Fibroblast of gingiva (primary cell): Measurements from ENCODE around the gene CHRM2.

Experiments used
- DNase-seq: peaks from one replicate; pipeline ENCODE4 v3.0.0-alpha.2; 2011; ENCODE audit warnings: low read depth

CHRM2 gene

DNA sequence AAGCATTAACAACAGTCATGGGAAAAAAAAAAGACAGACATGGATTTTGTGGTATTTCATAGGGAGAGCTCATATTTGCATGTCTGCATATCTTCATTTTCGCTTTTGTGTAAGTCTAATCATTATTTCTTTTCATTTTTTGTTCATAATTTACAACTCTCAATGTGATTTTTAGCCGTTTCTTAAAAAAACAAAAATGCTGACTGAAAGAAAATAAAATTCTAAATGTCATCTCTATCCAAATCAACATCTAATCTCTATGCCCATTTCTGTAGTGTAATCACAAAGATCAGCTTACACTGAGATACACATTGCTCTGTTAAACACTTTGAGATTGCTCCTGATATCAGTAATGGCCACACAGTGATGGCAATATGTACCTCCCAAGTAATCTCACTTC lies 29.2 kb downstream of the CHRM2 start:
- DNase-seq = no peak

DNA sequence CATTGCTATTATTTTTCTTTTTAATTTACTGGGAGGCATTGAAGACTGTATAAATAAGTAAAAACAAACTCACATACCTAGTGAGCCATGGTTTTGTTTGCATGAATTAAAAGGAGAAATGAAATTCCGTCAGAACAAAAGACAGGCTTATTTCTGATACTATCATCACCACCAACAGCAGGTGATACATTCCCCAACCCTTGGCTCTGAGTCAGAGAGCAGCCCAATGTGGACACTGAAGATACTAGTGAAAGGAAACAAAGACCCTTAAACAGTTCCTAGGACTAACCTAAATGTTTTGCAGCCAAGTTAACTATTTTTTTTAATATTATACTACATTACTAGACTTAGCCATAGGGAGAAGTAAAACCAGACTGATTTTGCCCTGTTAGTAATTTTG lies 31.6 kb downstream of the CHRM2 start:
- no peak for DNase-seq

DNA sequence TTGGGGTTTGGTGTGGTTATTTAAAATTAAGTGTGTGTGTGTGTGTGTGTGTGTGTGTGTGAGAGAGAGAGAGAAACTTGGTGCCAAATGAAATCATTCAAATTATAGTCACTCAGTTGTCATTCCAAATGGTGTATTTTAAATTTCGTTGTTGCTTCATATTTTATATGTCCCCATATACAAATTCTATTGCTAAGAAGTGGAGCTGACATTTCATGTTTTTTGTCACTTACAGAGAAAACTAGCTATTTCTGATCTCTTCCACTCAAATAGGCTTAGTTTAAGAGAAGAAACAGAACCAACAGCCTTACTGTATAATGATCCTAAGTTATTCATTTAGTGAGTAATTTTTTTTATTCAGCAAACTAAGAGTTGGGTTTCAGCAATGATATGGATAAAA lies 42.3 kb downstream of the CHRM2 start:
- DNase-seq = no peak

- peak; percentile 3 for DNase-seq
Measured at GRCh38 chr7:136911344-136911743, 42.9 kb downstream of the CHRM2 start.

- no peak for DNase-seq
Measured at GRCh38 chr7:136912339-136912738, 43.9 kb downstream of the CHRM2 start.

DNA sequence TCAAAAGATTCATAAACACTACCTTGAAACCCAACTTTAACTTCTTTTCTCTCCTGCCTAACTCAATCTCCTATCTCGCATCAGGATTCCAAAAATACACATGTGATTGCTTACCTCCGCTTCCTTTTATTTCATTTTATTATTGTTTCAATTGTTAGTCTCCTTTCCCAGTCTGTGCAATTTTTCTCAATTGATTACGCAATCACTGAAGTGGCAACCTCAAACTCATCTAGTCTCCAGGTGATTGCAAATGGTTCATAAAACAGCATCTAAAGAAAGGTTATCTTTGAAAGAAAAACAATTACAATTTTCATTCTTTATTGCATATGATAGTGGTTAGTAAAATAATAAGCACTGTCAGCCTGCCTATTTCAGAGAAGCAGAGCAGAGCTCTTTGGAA lies 45.6 kb downstream of the CHRM2 start:
- DNase-seq = no peak

DNA sequence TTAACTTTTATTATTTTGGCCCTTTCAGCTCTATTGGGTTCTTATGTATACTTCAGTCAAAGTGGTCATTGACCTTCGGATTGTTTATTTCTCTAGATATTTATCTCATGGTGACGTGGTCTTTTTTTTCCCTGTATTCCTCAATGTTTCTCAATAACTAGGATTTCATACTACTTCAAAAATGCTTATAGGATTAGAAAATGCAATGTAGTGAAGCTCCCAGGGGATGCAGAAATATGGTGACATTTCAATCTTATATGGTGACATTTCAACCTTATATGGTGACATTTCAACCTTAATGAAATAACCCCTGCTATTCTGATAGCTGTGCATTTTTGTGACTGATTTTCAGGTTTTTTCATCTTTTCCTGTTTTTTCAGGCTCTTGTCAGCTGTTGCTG lies 51.4 kb downstream of the CHRM2 start:
- no peak for DNase-seq

DNA sequence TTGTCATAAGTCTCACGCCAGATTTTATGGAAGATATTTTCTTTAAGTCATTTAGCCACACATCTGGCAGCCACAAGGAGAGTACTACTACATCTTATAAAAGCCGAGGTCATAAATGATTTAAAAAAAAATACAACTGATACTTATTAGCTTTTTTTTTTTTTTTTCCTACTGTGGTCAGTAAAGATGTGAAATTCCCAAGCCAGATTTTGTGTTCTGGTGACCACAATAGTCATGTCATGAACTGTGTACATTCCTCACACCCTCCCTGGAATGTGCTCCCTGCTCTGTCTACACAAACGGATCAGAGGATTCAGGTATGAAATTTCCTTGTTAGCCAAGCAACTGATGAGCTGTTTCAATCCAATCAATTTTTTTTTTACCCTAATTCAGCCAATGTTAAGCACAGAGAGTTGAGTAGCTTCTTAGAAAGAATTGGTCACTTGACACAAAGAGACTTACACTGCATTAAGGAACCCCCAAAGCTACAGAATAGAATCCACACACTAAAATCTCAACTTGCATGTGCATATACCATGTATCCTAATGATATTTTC lies 54.7 kb downstream of the CHRM2 start:
- peak; percentile 71 for DNase-seq

DNA sequence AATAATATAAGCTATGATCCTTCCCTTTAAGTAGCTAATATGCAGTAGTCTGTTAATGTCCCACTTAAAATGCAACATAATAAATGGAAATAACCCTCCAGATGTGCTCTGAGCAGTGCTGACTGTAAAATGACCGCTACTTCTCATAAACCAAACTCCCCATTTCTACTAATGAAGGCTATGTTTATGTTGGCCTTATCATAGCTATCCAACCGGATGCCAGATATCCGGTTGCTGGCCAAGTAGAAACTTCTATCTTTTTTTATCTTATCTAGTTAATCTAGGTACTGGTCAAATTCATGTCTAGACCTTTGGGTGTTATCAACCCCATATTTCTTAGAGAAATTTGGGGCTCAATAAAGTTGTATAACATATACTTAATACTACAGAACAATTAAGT lies 56.6 kb downstream of the CHRM2 start:
- DNase-seq = no peak

DNA sequence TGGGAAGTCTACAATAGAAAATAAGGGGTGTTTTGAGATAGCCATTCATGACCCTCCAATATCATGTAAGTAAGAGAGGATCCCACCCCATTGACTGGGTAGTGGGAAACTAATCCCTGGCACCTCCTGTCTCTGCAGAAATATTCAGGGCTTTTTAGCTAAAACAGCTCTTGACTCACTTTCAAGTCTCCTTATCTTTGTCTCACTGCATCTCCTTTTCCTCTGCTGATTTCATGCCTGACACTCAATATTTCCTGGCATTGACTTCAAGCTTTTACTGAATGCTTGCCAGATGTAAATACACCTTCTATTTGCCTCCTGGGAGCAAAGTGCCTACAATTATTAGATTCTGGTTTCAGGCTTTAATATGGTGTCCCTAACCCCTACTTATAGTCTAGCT lies 57.1 kb downstream of the CHRM2 start:
- no peak for DNase-seq

- DNase-seq = no peak
Measured at GRCh38 chr7:136931169-136931867, 62.9 kb downstream of the CHRM2 start.

- DNase-seq = no peak
Measured at GRCh38 chr7:136937436-136937835, 69.0 kb downstream of the CHRM2 start.

DNA sequence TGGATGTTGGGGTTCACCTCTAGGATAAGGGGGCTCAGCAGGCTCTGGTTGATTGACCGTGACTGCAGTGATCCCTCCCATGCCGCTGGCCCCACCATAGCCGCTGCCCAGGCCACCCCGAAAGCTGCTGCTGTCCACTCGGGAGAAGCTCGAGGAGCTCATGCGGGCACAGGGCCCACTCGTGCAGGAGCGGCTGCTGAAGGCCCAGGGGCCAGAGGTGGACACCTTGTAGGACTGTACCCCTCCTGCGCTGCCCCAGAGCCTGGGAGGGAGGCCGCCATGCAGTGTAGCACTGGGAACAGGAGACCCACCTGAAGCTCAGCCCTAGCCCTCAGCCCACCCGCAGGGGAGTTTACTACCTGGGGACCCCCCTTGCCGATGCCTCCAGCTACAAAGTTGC lies 70.0 kb downstream of the CHRM2 start:
- DNase-seq = no peak

DNA sequence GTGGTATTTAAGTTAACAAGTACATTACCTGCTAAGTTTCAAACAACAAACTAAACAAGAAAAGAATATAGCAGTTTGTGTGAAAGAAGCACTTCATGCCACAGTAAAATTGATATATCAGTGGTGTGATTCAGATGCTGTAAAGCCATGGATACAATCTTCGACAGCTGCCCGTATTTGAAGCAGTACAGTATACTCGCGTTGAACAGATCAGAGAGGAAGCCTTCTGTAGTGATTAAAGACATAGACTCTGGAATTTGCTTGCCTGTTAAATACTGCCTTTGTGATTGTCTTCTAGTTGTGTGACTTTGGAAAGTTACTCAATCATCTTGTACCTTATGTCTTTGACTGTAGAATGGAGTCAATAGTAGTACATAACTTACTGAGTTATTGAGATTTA lies 71.7 kb downstream of the CHRM2 start:
- DNase-seq = no peak

DNA sequence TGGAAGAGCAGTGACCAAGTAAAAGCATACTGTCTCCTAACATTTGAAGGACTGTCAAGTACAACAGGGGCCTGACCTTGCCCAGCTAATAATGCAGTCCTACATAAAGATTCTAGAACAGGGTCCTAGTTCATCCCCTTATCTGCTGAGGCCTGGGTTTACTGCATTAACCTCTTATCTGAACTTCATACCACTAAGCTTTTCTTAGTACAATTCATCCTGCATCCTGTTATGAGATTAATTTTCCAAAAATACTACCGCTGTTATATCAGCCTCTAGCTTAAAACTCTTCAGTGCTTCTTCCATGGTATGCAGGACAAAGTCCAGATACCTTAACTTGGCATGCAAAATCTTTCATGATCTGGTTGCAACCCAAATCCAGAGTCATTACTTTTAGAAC lies 72.5 kb downstream of the CHRM2 start:
- no peak for DNase-seq

DNA sequence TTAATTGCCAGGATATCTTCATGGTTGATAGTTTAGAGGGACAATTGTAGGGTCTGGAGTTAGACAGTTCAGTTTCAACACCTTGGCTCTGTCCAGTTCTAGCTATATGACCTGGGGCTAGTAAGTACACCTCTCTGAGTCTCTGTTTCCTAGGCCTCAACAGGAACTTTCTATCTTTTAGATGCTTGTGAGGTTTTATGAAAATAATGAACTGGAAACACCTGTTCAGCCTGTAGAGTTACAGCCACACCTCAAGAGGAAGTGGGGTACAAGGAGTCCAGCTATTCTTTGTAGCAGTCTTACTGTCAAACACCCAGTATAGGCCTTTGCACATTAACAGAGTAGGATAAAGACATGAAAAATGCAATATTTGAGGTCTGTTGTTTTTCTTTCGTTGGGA lies 73.4 kb downstream of the CHRM2 start:
- no peak for DNase-seq

- no peak for DNase-seq
Measured at GRCh38 chr7:136942401-136942800, 73.9 kb downstream of the CHRM2 start.

DNA sequence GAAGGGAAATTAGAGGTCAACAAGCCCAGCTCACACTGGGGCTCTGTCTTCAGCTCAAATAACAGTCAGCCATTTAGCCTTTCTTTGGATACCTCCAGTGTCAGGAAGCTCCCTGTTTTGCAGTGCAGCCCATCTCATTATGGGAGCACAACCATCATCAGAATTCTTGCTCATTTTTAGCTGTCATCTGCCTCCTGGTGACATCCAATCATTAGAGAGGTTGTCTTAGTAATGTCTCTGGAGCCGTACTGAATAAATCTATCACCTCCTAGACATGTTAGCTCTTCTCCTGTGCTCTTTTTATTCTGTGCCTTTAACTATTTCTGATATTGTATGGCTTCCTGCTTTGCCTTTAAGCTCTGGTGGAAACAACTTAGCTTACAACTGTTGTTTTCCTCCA lies 74.5 kb downstream of the CHRM2 start:
- no peak for DNase-seq

DNA sequence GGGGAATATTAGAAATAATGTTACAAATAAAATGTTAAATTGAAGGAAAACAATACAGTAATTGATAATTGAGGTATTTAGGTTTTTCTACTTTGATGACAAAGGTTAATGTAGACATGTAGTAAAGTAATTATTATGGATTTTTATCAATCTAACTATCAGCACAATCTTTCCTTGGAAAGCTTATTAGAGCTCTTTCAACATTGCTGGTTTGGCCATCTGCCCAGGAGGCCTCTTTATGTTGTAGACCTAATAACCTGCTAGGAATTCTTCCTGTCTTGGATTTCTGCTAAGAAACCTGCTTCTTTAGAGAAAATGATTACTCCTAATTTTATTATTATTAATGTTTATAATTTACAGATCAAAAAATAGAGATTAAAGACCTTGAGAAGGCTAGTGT lies 78.9 kb downstream of the CHRM2 start:
- no peak for DNase-seq

DNA sequence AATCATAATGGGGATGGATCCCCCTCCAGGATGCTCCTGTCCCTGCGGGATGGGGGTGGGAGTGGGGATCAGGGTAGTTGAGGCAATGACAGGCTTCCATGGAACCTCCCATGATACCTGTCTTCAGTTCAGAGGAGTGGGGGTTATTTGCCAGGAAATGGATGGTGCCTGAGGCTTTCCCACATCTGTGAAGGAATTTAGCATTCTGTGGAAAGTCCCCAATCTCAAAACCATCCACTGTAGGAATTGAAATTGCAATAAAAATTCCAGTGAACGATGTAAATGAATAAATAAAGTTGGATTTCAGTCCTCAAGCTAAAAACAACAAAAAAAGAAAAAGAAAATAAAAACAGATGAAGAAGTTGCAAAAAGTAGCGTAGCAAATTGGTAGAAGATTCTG lies 81.9 kb downstream of the CHRM2 start:
- DNase-seq = no peak

DNA sequence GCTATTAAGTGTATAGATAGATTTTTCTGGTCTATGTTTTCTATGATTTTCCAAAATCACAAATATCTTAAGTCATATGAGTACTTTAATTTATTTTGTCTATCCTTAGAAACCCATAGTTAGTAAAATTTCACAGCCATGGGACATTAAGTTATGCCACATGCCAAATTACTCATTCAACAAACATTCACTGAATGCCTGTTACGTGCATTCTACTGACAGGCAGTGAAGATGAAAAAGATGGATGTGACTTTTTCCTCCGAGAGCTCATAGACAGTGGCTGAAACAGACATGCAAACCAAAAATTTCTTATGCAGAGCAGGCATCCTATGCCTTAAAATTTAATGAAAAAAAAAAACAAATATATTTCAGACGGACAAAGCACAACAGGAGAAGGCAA lies 84.9 kb downstream of the CHRM2 start:
- peak; percentile 36 for DNase-seq

DNA sequence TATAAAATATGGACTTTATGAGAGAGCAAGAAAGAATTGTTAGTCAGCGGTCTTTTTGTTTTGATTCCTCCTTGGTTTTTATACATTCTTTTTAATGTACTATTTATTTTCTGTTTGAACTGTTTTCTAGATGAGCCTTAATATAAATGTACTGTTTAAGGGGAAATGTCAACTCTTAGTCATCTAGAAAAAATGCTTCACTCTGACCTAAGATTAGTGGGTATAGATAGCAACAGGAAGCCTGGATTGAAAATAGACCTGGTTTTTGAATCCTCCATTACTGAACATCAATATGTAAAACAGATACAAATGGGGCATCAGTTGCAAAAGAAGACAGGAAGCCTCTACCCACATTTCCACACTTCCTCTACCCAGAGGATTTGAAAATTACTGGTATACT lies 87.8 kb downstream of the CHRM2 start:
- DNase-seq = peak; percentile 34

DNA sequence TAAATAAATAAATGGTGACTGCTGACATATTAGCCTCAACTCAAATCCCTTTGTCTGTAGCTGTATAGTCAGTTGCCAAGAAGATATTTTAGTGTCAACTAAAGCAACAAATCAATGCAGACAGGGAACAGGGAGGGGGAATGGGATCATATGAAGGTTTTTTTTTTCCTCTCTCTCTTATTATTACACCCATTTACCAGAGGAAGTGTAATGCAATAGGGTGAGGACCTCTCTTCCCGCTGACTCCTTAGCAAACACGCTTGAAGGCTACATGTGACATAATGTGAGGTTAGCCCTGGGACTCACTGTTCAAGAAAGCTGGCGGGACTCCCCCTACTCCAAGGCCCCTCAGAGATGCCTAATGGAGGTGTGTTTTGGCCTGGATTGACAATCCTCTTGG lies 88.2 kb downstream of the CHRM2 start:
- DNase-seq = no peak

GRCh38 chr7:136957391-136957790 lies 88.9 kb downstream of the CHRM2 start:
- DNase-seq = peak; percentile 48
